HCT116 (cell line): ENCODE data around the gene TCERG1L.

Source experiments
- EGR1 ChIP-seq: IDR thresholded peaks from 2 replicates; pipeline ENCODE4 v1.6.1; 2012; ENCODE audit warnings: low read depth
- EZH2phosphoT487 ChIP-seq: fragments of 200-600 bp; IDR thresholded peaks from 2 replicates; pipeline ENCODE4 v1.6.1; 2018; ENCODE audit warnings: antibody characterized with exemption, borderline replicate concordance
- JUND ChIP-seq: IDR thresholded peaks from 2 replicates; pipeline ENCODE4 v1.6.1; 2012
- POLR2A ChIP-seq: IDR thresholded peaks from 2 replicates; pipeline ENCODE4 v1.7.0; 2011; ENCODE audit warnings: borderline replicate concordance; ENCODE audit not compliant: insufficient read depth, insufficient read length; ENCODE audit errors: extremely low read depth
- POLR2AphosphoS5 ChIP-seq: IDR thresholded peaks from 2 replicates; pipeline ENCODE4 v1.6.1; 2011; ENCODE audit warnings: mild to moderate bottlenecking, low read depth, low read length, moderate library complexity
- RAD21 ChIP-seq: IDR thresholded peaks from 2 replicates; pipeline ENCODE4 v1.6.1; 2012; ENCODE audit warnings: low read depth, mild to moderate bottlenecking
- TF ChIP-seq, protein P1 (sequence below), 3 experiments: fragments of 200-600 bp in 1 of 3; sonication (generic) in 1 of 3; IDR thresholded peaks in 2 of 3; conservative IDR thresholded peaks in 1 of 3; 2 replicates each; pipeline ENCODE4 v1.5.1; 2012 to 2017; ENCODE audit warnings: low read depth in 2 of 3, low read length in 2 of 3, antibody characterized with exemption in 1 of 3, borderline replicate concordance in 1 of 3, control low read depth in 1 of 3, mild to moderate bottlenecking in 1 of 3, mixed read lengths in 1 of 3, mixed run types in 1 of 3, moderate library complexity in 1 of 3; ENCODE audit not compliant: insufficient read depth in 1 of 3
- TF ChIP-seq, protein P2 (sequence below): IDR thresholded peaks from 2 replicates; pipeline ENCODE4 v1.6.1; 2012; ENCODE audit warnings: low read depth

DNA sequence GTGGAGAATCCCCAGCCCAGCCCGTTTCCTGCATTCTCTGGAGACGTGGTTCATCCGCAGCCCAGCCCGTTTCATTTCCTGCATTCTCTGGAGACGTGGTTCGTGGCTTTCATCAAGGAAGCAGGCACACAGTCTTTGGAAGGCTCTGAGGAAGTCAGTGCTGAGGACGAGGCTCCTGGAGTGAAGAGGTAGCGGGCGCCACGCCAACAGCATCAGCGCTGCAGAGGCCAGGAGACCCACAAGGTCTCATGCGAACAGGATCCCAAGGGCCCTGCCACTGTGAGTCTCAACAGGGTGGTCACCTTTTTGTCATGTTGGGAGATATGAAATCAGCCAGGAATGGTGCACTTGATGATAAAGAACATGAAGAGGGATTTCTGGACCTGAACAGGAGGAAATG is 12.4 kb upstream of the TCERG1L start:
- TF ChIP-seq EGR1, result no peak
- TF ChIP-seq RAD21, result no peak
- TF ChIP-seq, protein P1, sequence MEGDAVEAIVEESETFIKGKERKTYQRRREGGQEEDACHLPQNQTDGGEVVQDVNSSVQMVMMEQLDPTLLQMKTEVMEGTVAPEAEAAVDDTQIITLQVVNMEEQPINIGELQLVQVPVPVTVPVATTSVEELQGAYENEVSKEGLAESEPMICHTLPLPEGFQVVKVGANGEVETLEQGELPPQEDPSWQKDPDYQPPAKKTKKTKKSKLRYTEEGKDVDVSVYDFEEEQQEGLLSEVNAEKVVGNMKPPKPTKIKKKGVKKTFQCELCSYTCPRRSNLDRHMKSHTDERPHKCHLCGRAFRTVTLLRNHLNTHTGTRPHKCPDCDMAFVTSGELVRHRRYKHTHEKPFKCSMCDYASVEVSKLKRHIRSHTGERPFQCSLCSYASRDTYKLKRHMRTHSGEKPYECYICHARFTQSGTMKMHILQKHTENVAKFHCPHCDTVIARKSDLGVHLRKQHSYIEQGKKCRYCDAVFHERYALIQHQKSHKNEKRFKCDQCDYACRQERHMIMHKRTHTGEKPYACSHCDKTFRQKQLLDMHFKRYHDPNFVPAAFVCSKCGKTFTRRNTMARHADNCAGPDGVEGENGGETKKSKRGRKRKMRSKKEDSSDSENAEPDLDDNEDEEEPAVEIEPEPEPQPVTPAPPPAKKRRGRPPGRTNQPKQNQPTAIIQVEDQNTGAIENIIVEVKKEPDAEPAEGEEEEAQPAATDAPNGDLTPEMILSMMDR (IDR thresholded peaks at IDR 0.05 in 2 of 3, conservative IDR thresholded peaks at IDR 0.05 in 1 of 3; ENCODE audit: borderline replicate concordance in 1 of 3, insufficient read depth in 1 of 3, low read depth in 2 of 3, low read length in 2 of 3), result no peak
- TF ChIP-seq, protein P2, sequence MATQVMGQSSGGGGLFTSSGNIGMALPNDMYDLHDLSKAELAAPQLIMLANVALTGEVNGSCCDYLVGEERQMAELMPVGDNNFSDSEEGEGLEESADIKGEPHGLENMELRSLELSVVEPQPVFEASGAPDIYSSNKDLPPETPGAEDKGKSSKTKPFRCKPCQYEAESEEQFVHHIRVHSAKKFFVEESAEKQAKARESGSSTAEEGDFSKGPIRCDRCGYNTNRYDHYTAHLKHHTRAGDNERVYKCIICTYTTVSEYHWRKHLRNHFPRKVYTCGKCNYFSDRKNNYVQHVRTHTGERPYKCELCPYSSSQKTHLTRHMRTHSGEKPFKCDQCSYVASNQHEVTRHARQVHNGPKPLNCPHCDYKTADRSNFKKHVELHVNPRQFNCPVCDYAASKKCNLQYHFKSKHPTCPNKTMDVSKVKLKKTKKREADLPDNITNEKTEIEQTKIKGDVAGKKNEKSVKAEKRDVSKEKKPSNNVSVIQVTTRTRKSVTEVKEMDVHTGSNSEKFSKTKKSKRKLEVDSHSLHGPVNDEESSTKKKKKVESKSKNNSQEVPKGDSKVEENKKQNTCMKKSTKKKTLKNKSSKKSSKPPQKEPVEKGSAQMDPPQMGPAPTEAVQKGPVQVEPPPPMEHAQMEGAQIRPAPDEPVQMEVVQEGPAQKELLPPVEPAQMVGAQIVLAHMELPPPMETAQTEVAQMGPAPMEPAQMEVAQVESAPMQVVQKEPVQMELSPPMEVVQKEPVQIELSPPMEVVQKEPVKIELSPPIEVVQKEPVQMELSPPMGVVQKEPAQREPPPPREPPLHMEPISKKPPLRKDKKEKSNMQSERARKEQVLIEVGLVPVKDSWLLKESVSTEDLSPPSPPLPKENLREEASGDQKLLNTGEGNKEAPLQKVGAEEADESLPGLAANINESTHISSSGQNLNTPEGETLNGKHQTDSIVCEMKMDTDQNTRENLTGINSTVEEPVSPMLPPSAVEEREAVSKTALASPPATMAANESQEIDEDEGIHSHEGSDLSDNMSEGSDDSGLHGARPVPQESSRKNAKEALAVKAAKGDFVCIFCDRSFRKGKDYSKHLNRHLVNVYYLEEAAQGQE, result no peak
- no peak for TF ChIP-seq JUND
- TF ChIP-seq POLR2A, result no peak
- TF ChIP-seq POLR2AphosphoS5, result no peak
- no peak for TF ChIP-seq EZH2phosphoT487
